HEK293 (cell line): Measurements from ENCODE around the gene FAM219B.

Source experiments
- CTCF ChIA-PET: fragments of 350-600 bp; formaldehyde crosslinking; extraction: SDS; loops from one replicate; lab custom pipeline; 2021; ENCODE audit warnings: antibody characterized with exemption; lab: Yijun Ruan, JAX
- POLR2A ChIA-PET: fragments of 300-600 bp; formaldehyde crosslinking; extraction: SDS; loops from one replicate; lab custom pipeline; 2020; ENCODE audit warnings: antibody characterized with exemption, inconsistent platforms; lab: Yijun Ruan, JAX
- H3K27ac ChIP-seq: fragments of 200-500 bp; sonication (Bioruptor generic); 2 replicates; pipeline ENCODE4 v1.5.1; 2014; ENCODE audit warnings: low read depth, low read length, control low read depth, inconsistent platforms; ENCODE audit errors: extremely low read depth
- H3K36me3 ChIP-seq, 2 experiments: fragments of 200-500 bp in 1 of 2; sonication (Bioruptor generic) in 1 of 2; 1 replicate in 1 of 2; 2 replicates in 1 of 2; pipeline ENCODE4 v1.5.1; 2014 to 2017; ENCODE audit warnings: inconsistent platforms in 2 of 2, low read length in 2 of 2; ENCODE audit not compliant: control insufficient read depth in 2 of 2, insufficient read depth in 1 of 2
- H3K4me1 ChIP-seq: fragments of 200-500 bp; sonication (Bioruptor generic); 2 replicates; pipeline ENCODE4 v1.5.1; 2014; ENCODE audit warnings: mild to moderate bottlenecking, low read length, inconsistent platforms; ENCODE audit not compliant: control insufficient read depth, insufficient read depth
- H3K4me3 ChIP-seq: 2 replicates; pipeline ENCODE4 v1.5.1; 2011; ENCODE audit warnings: low read depth, mild to moderate bottlenecking, control low read depth, low read length, moderate library complexity
- H3K9me3 ChIP-seq: fragments of 200-500 bp; sonication (Bioruptor generic); 2 replicates; pipeline ENCODE4 v1.5.1; 2014; ENCODE audit warnings: low read depth, low read length, inconsistent platforms; ENCODE audit not compliant: control insufficient read depth, insufficient read depth
- GLI2 ChIP-seq: fragments of 450-650 bp; formaldehyde crosslinking; IDR thresholded peaks from 2 replicates; pipeline ENCODE4; 2017; ENCODE audit warnings: missing biosample characterization, missing genetic modification characterization, low read depth, borderline replicate concordance
- GLI4 ChIP-seq: fragments of 450-650 bp; formaldehyde crosslinking; IDR thresholded peaks from 2 replicates; pipeline ENCODE4 v1.5.1; 2016; ENCODE audit warnings: missing biosample characterization, missing genetic modification characterization
- GLIS1 ChIP-seq: fragments of 450-650 bp; formaldehyde crosslinking; IDR thresholded peaks from 2 replicates; pipeline ENCODE4 v1.5.1; 2016; ENCODE audit warnings: missing biosample characterization, missing genetic modification characterization
- GLIS2 ChIP-seq: fragments of 450-650 bp; formaldehyde crosslinking; IDR thresholded peaks from 2 replicates; pipeline ENCODE4 v1.5.1; 2016; ENCODE audit warnings: missing biosample characterization, missing genetic modification characterization
- PRDM1 ChIP-seq: fragments of 450-650 bp; formaldehyde crosslinking; IDR thresholded peaks from 2 replicates; pipeline ENCODE4; 2016; ENCODE audit warnings: missing biosample characterization, missing genetic modification characterization
- REPIN1 ChIP-seq: fragments of 450-650 bp; formaldehyde crosslinking; IDR thresholded peaks from 2 replicates; pipeline ENCODE4 v1.5.1; 2017; ENCODE audit warnings: missing biosample characterization, missing genetic modification characterization, low read depth
- SCRT2 ChIP-seq: fragments of 450-650 bp; formaldehyde crosslinking; IDR thresholded peaks from 2 replicates; pipeline ENCODE4 v1.5.1; 2016; ENCODE audit warnings: missing biosample characterization, missing genetic modification characterization
- ZBTB17 ChIP-seq: fragments of 450-650 bp; formaldehyde crosslinking; IDR thresholded peaks from 2 replicates; pipeline ENCODE4 v1.5.1; 2016; ENCODE audit warnings: missing biosample characterization, missing genetic modification characterization
- ZFP3 ChIP-seq: fragments of 450-650 bp; formaldehyde crosslinking; IDR thresholded peaks from 2 replicates; pipeline ENCODE4 v1.5.1; 2016; ENCODE audit warnings: low read depth, missing biosample characterization, missing genetic modification characterization
- ZFP37 ChIP-seq: fragments of 450-650 bp; formaldehyde crosslinking; IDR thresholded peaks from 2 replicates; pipeline ENCODE4 v1.5.1; 2016; ENCODE audit warnings: missing biosample characterization, missing genetic modification characterization
- ZNF175 ChIP-seq: fragments of 450-650 bp; formaldehyde crosslinking; IDR thresholded peaks from 2 replicates; pipeline ENCODE4 v1.5.1; 2016; ENCODE audit warnings: missing biosample characterization, missing genetic modification characterization
- ZNF221 ChIP-seq: fragments of 450-650 bp; formaldehyde crosslinking; IDR thresholded peaks from 2 replicates; pipeline ENCODE4 v1.5.1; 2017; ENCODE audit warnings: missing biosample characterization, missing genetic modification characterization, borderline replicate concordance
- ZNF335 ChIP-seq: fragments of 450-650 bp; formaldehyde crosslinking; conservative IDR thresholded peaks from 2 replicates; pipeline ENCODE4 v1.5.1; 2016; ENCODE audit warnings: missing biosample characterization, missing genetic modification characterization
- ZNF473 ChIP-seq: fragments of 450-650 bp; formaldehyde crosslinking; IDR thresholded peaks from 2 replicates; pipeline ENCODE4 v1.5.1; 2017; ENCODE audit warnings: missing biosample characterization, missing genetic modification characterization
- ZNF510 ChIP-seq: fragments of 450-650 bp; formaldehyde crosslinking; IDR thresholded peaks from 2 replicates; pipeline ENCODE4 v1.5.1; 2018; ENCODE audit warnings: mild to moderate bottlenecking, missing genetic modification characterization, missing biosample characterization; ENCODE audit not compliant: insufficient replicate concordance
- ZNF558 ChIP-seq: fragments of 450-650 bp; formaldehyde crosslinking; IDR thresholded peaks from 2 replicates; pipeline ENCODE4 v1.5.1; 2016; ENCODE audit warnings: missing biosample characterization, missing genetic modification characterization
- ZNF571 ChIP-seq: fragments of 450-650 bp; formaldehyde crosslinking; IDR thresholded peaks from 2 replicates; pipeline ENCODE4 v1.5.0; 2017; ENCODE audit warnings: missing biosample characterization, missing genetic modification characterization
- ZNF596 ChIP-seq: fragments of 450-650 bp; IDR thresholded peaks from 2 replicates; pipeline ENCODE4 v1.5.0; 2018; ENCODE audit warnings: missing biosample characterization, mild to moderate bottlenecking, missing genetic modification characterization, moderate library complexity
- ZNF654 ChIP-seq: fragments of 450-650 bp; formaldehyde crosslinking; IDR thresholded peaks from 2 replicates; pipeline ENCODE4 v1.5.1; 2016; ENCODE audit warnings: low read depth, missing biosample characterization, missing genetic modification characterization
- ZNF747 ChIP-seq: fragments of 450-650 bp; formaldehyde crosslinking; IDR thresholded peaks from 2 replicates; pipeline ENCODE4 v1.5.1; 2016; ENCODE audit warnings: missing biosample characterization, missing genetic modification characterization
- ZNF843 ChIP-seq: fragments of 450-650 bp; formaldehyde crosslinking; IDR thresholded peaks from 2 replicates; pipeline ENCODE4 v1.5.1; 2016; ENCODE audit warnings: missing biosample characterization, missing genetic modification characterization
- ZXDB ChIP-seq: fragments of 450-650 bp; formaldehyde crosslinking; IDR thresholded peaks from 2 replicates; pipeline ENCODE4 v1.5.1; 2016; ENCODE audit warnings: missing biosample characterization, missing genetic modification characterization
- TF ChIP-seq, protein P1 (sequence below): fragments of 450-650 bp; formaldehyde crosslinking; IDR thresholded peaks from 2 replicates; pipeline ENCODE4 v1.5.1; 2017; ENCODE audit warnings: missing biosample characterization, missing genetic modification characterization
- TF ChIP-seq, protein P2 (sequence below): fragments of 450-650 bp; formaldehyde crosslinking; IDR thresholded peaks from 2 replicates; pipeline ENCODE4 v1.5.1; 2016; ENCODE audit warnings: missing biosample characterization, missing genetic modification characterization
- TF ChIP-seq, protein P3 (sequence below): fragments of 450-650 bp; formaldehyde crosslinking; IDR thresholded peaks from 2 replicates; pipeline ENCODE4 v1.5.1; 2016; ENCODE audit warnings: missing biosample characterization, missing genetic modification characterization
- TF ChIP-seq, protein P4 (sequence below): fragments of 450-650 bp; formaldehyde crosslinking; conservative IDR thresholded peaks from 2 replicates; pipeline ENCODE4 v1.5.1; 2016; ENCODE audit warnings: low read depth, missing biosample characterization, missing genetic modification characterization

FAM219B gene

GRCh38 chr15:74937272-74937589 lies 30.6 kb upstream of the FAM219B start:
- TF ChIP-seq ZNF596 (no peak), SCRT2 (tag by site-specific recombination) (no peak), ZFP37 (tag by site-specific recombination) (no peak), GLI2 (tag by site-specific recombination) (no peak), ZNF747 (tag by site-specific recombination) (no peak), ZNF571 (tag by site-specific recombination) (no peak), ZNF175 (tag by site-specific recombination) (no peak), ZFP3 (no peak), PRDM1 (tag by site-specific recombination) (no peak), ZNF843 (no peak), ZNF558 (no peak), ZNF654 (tag by site-specific recombination) (no peak), GLIS2 (tag by site-specific recombination) (no peak), GLIS1 (tag by site-specific recombination) (peak; percentile 72), REPIN1 (tag by site-specific recombination) (no peak), GLI4 (no peak), ZNF221 (no peak), ZXDB (tag by site-specific recombination) (no peak), ZBTB17 (peak; percentile 93), ZNF510 (tag by site-specific recombination) (no peak), ZNF473 (tag by site-specific recombination) (no peak), ZNF335 (peak; percentile 96)
- TF ChIP-seq, protein P1, sequence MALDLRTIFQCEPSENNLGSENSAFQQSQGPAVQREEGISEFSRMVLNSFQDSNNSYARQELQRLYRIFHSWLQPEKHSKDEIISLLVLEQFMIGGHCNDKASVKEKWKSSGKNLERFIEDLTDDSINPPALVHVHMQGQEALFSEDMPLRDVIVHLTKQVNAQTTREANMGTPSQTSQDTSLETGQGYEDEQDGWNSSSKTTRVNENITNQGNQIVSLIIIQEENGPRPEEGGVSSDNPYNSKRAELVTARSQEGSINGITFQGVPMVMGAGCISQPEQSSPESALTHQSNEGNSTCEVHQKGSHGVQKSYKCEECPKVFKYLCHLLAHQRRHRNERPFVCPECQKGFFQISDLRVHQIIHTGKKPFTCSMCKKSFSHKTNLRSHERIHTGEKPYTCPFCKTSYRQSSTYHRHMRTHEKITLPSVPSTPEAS (tag by site-specific recombination) = no peak
- TF ChIP-seq, protein P2, sequence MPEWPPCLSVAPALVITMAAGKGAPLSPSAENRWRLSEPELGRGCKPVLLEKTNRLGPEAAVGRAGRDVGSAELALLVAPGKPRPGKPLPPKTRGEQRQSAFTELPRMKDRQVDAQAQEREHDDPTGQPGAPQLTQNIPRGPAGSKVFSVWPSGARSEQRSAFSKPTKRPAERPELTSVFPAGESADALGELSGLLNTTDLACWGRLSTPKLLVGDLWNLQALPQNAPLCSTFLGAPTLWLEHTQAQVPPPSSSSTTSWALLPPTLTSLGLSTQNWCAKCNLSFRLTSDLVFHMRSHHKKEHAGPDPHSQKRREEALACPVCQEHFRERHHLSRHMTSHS (tag by site-specific recombination) = 0 out of 2 replicates have a peak, but pooled peaks have one; percentile 8
- TF ChIP-seq, protein P3, sequence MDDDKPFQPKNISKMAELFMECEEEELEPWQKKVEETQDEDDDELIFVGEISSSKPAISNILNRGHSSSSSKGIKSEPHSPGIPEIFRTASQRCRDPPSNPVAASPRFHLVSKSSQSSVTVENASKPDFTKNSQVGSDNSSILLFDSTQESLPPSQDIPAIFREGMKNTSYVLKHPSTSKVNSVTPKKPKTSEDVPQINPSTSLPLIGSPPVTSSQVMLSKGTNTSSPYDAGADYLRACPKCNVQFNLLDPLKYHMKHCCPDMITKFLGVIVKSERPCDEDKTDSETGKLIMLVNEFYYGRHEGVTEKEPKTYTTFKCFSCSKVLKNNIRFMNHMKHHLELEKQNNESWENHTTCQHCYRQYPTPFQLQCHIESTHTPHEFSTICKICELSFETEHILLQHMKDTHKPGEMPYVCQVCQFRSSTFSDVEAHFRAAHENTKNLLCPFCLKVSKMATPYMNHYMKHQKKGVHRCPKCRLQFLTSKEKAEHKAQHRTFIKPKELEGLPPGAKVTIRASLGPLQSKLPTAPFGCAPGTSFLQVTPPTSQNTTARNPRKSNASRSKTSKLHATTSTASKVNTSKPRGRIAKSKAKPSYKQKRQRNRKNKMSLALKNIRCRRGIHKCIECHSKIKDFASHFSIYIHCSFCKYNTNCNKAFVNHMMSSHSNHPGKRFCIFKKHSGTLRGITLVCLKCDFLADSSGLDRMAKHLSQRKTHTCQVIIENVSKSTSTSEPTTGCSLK (tag by site-specific recombination) = no peak
- TF ChIP-seq, protein P4, sequence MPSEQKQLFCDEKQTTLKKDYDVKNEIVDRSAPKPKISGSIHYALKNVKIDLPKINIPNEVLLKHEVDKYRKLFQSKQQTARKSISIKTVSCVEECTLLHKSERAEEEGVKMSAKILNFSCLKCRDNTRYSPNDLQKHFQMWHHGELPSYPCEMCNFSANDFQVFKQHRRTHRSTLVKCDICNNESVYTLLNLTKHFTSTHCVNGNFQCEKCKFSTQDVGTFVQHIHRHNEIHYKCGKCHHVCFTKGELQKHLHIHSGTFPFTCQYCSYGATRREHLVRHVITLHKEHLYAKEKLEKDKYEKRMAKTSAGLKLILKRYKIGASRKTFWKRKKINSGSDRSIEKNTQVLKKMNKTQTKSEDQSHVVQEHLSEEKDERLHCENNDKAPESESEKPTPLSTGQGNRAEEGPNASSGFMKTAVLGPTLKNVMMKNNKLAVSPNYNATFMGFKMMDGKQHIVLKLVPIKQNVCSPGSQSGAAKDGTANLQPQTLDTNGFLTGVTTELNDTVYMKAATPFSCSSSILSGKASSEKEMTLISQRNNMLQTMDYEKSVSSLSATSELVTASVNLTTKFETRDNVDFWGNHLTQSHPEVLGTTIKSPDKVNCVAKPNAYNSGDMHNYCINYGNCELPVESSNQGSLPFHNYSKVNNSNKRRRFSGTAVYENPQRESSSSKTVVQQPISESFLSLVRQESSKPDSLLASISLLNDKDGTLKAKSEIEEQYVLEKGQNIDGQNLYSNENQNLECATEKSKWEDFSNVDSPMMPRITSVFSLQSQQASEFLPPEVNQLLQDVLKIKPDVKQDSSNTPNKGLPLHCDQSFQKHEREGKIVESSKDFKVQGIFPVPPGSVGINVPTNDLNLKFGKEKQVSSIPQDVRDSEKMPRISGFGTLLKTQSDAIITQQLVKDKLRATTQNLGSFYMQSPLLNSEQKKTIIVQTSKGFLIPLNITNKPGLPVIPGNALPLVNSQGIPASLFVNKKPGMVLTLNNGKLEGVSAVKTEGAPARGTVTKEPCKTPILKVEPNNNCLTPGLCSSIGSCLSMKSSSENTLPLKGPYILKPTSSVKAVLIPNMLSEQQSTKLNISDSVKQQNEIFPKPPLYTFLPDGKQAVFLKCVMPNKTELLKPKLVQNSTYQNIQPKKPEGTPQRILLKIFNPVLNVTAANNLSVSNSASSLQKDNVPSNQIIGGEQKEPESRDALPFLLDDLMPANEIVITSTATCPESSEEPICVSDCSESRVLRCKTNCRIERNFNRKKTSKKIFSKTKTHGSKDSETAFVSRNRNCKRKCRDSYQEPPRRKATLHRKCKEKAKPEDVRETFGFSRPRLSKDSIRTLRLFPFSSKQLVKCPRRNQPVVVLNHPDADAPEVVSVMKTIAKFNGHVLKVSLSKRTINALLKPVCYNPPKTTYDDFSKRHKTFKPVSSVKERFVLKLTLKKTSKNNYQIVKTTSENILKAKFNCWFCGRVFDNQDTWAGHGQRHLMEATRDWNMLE (tag by site-specific recombination) = no peak
- CTCF ChIA-PET = interaction anchor here (0.6 to 2.1 kb wide), 5 partner anchors 13 to 212 kb away, joined by 3 to 13 read pairs (median 3); partner anchors contain the start of gene CYP1A1
- peaks cover 7% of the 10 kb centered on the region for H3K4me1 ChIP-seq
- POLR2A ChIA-PET = interaction anchor here (0.9 to 3.3 kb wide), 11 partner anchors 13 to 264 kb away, joined by 3 to 25 read pairs (median 5); partner anchors contain the start of genes C15orf39, FAM219B, MPI and PPCDC
- no peaks in the 10 kb centered on the region for H3K9me3 ChIP-seq
- peak overlapping the region; percentile 87 for H3K4me3 ChIP-seq
- peak overlapping the region; percentile 94 for H3K27ac ChIP-seq
- peaks cover 3 to 18% of the 10 kb centered on the region in 2 experiments; a peak in 2 of 3 replicates for H3K36me3 ChIP-seq
